ENCODE data around the gene NFATC2IP. TPM values are rescaled to one million over a fixed set of nuclear protein-coding genes. Genes with fewer than 3 reads are reported as not detected.

NFATC2IP gene
- total and polyA plus RNA-seq, 9 of the 15 experiments (the other 6 are each of a cell fraction or from before 2014, with no cell fraction given) = 15.6 to 106 (median 46.9) TPM

GRCh38 chr16:28974437-28975157 lies 23.9 kb downstream of the NFATC2IP start, which contains the start of gene SPNS1 (continued):
- TF ChIP-seq, protein P1, sequence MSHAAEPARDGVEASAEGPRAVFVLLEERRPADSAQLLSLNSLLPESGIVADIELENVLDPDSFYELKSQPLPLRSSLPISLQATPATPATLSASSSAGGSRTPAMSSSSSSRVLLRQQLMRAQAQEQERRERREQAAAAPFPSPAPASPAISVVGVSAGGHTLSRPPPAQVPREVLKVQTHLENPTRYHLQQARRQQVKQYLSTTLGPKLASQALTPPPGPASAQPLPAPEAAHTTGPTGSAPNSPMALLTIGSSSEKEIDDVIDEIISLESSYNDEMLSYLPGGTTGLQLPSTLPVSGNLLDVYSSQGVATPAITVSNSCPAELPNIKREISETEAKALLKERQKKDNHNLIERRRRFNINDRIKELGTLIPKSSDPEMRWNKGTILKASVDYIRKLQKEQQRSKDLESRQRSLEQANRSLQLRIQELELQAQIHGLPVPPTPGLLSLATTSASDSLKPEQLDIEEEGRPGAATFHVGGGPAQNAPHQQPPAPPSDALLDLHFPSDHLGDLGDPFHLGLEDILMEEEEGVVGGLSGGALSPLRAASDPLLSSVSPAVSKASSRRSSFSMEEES (CRISPR knock-in tag; IDR thresholded peaks at IDR 0.05) = peak; percentile 99
- no peak for TF ChIP-seq ZBTB34 (CRISPR knock-in tag; IDR thresholded peaks at IDR 0.05)
- TF ChIP-seq PHB2 (IDR thresholded peaks at IDR 0.05; ENCODE audit: low read depth) = no peak
- no peak for TF ChIP-seq NR4A1 (CRISPR knock-in tag; IDR thresholded peaks at IDR 0.05)
- TF ChIP-seq NR4A1 (tag; IDR thresholded peaks at IDR 0.05) = no peak
- TF ChIP-seq, protein P2, sequence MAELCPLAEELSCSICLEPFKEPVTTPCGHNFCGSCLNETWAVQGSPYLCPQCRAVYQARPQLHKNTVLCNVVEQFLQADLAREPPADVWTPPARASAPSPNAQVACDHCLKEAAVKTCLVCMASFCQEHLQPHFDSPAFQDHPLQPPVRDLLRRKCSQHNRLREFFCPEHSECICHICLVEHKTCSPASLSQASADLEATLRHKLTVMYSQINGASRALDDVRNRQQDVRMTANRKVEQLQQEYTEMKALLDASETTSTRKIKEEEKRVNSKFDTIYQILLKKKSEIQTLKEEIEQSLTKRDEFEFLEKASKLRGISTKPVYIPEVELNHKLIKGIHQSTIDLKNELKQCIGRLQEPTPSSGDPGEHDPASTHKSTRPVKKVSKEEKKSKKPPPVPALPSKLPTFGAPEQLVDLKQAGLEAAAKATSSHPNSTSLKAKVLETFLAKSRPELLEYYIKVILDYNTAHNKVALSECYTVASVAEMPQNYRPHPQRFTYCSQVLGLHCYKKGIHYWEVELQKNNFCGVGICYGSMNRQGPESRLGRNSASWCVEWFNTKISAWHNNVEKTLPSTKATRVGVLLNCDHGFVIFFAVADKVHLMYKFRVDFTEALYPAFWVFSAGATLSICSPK (IDR thresholded peaks at IDR 0.05; ENCODE audit: borderline replicate concordance) = no peak
- TF ChIP-seq TFAM (CRISPR knock-in tag; conservative IDR thresholded peaks at IDR 0.05) = no peak
- no peak for TF ChIP-seq GABPB2 (CRISPR knock-in tag; conservative IDR thresholded peaks at IDR 0.05)
- TF ChIP-seq ZNF589 (CRISPR knock-in tag; IDR thresholded peaks at IDR 0.05; ENCODE audit: low read depth) = peak; percentile 70; the same call in 1 of the 2 replicates
- TF ChIP-seq ZNF146 (CRISPR knock-in tag; IDR thresholded peaks at IDR 0.05; ENCODE audit: unreplicated experiment) = peak; percentile 0
- TF ChIP-seq RAD51 (IDR thresholded peaks at IDR 0.05; ENCODE audit: borderline replicate concordance, low read depth) = peak; percentile 99
- peak; percentile 59 for TF ChIP-seq SETDB1 (IDR thresholded peaks at IDR 0.05; ENCODE audit: low read length)
- TF ChIP-seq TAF9B (IDR thresholded peaks at IDR 0.05; ENCODE audit: partially characterized antibody) = peak; percentile 92
- peak; percentile 25 to 34; a peak in 2 of 4 replicates for TF ChIP-seq NRF1 (conservative IDR thresholded peaks at IDR 0.05 in 1 of 2, IDR thresholded peaks at IDR 0.05 in 1 of 2)
- 0 out of 2 replicates have a peak, but pooled peaks have one; percentile 52 for TF ChIP-seq E2F5 (CRISPR knock-in tag; IDR thresholded peaks at IDR 0.05)
- TF ChIP-seq PRMT5 (CRISPR knock-in tag; IDR thresholded peaks at IDR 0.05) = peak; percentile 14; the same call in 1 of the 2 replicates
- peak; percentile 87 for TF ChIP-seq ASH1L (IDR thresholded peaks at IDR 0.05; ENCODE audit: borderline replicate concordance, low read depth, partially characterized antibody)
- peak; percentile 77 for TF ChIP-seq TARDBP (IDR thresholded peaks at IDR 0.05)
- no peak for TF ChIP-seq ZNF561 (CRISPR knock-in tag; conservative IDR thresholded peaks at IDR 0.05)
- TF ChIP-seq FOXJ2 (tag; IDR thresholded peaks at IDR 0.05) = peak; percentile 88

Measured in K562 (cell line).